Activated naive CD4-positive, alpha-beta T cell treated with anti-CD3 and anti-CD28 coated beads, Interleukin-2, amount 50 U/mL, for 24 hours (primary cell): ENCODE measurements around the gene CD109.
"Not testable (repeated sequence)": the region's sequence is repeated elsewhere in the genome, so short reads cannot be mapped to it uniquely, and the experiment has no call there.

Source experiments
- H3K27ac Mint-ChIP-seq: one replicate; pipeline ENCODE4 v1.8.0; 2021; ENCODE audit warnings: mild to moderate bottlenecking, mixed read lengths
- H3K27me3 Mint-ChIP-seq: one replicate; pipeline ENCODE4 v1.8.0; 2021; ENCODE audit warnings: mixed read lengths
- H3K36me3 Mint-ChIP-seq: one replicate; pipeline ENCODE4 v1.8.0; 2021; ENCODE audit warnings: mixed read lengths
- H3K4me1 Mint-ChIP-seq: one replicate; pipeline ENCODE4 v1.8.0; 2021; ENCODE audit warnings: mixed read lengths
- H3K4me3 Mint-ChIP-seq: one replicate; pipeline ENCODE4 v1.8.0; 2021; ENCODE audit warnings: mild to moderate bottlenecking, mixed read lengths
- H3K9me3 Mint-ChIP-seq: one replicate; pipeline ENCODE4 v1.8.0; 2021; ENCODE audit warnings: mixed read lengths

CD109 gene

GRCh38 chr6:73704798-73705197 is 8.8 kb downstream of the CD109 start:
- H3K27ac Mint-ChIP-seq = no peak overlapping the region
- peaks cover 2% of the 10 kb centered on the region for H3K27me3 Mint-ChIP-seq
- no peaks in the 10 kb centered on the region for H3K4me1 Mint-ChIP-seq
- H3K4me3 Mint-ChIP-seq = no peak overlapping the region
- H3K36me3 Mint-ChIP-seq = peaks cover 2% of the 10 kb centered on the region
- H3K9me3 Mint-ChIP-seq = no peaks in the 10 kb centered on the region

DNA sequence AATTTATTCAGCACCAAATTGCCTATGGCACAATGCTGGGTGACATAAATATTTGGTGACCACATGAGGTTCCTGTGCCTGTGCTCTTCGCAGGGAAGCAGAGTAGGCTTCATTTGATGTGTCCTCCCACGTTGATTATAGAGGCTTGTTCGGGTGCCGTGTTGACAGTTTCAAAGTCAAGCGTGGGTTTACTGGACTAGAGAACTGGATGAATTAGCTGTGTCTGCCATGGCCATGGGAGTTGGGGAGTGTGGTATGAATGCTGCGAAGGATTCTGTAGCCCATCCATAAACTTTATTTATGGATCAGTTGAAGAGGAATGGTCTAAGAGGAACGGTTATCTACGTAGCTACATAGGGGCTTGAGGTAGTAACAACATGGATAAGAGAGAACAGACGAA is 11.0 kb downstream of the CD109 start:
- no peaks in the 10 kb centered on the region for H3K27me3 Mint-ChIP-seq
- no peaks in the 10 kb centered on the region for H3K9me3 Mint-ChIP-seq
- no peaks in the 10 kb centered on the region for H3K4me1 Mint-ChIP-seq
- H3K36me3 Mint-ChIP-seq = no peaks in the 10 kb centered on the region
- no peak overlapping the region for H3K27ac Mint-ChIP-seq
- H3K4me3 Mint-ChIP-seq = no peak overlapping the region

DNA sequence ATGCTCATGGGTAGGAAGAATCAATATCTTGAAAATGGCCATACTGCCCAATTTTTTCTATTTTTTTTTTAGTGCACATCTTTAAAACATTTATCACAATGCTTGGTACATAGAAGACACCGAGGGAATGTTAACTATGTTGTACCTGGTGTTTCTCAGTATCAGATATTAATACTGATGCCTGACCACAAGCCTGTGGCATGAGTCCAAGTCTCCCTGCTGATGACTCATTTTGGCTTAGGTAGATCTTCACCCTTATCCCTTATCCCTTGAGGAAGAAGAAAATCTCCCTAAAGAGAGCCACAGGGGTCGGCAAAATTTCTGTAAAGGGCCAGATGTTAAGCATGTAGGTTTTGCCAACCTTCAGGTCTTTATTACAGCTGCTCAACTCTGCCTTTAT is 14.5 kb downstream of the CD109 start:
- H3K4me1 Mint-ChIP-seq = peaks cover 19% of the 10 kb centered on the region
- H3K27ac Mint-ChIP-seq = no peak overlapping the region
- H3K36me3 Mint-ChIP-seq = no peaks in the 10 kb centered on the region
- no peaks in the 10 kb centered on the region for H3K9me3 Mint-ChIP-seq
- no peaks in the 10 kb centered on the region for H3K27me3 Mint-ChIP-seq
- no peak overlapping the region for H3K4me3 Mint-ChIP-seq

DNA sequence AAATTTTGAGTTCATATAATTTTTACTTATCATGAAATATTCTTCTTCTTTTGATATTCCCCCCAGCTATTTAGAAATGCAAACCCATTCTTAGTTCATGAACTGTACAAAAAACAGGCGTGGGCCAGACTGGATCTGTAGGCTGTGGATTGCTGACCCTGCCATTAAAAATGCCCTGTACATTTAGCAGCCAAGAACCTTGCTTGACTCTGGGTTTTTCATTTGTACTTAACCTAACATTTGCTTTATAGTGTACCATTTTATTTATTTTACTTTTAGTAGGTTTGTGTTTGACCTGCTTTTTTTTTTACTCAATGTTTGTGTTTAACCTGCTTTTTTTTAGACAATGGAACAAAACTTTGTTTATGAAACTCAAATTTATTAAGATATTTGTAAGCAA is 14.9 kb downstream of the CD109 start:
- H3K36me3 Mint-ChIP-seq = no peaks in the 10 kb centered on the region

DNA sequence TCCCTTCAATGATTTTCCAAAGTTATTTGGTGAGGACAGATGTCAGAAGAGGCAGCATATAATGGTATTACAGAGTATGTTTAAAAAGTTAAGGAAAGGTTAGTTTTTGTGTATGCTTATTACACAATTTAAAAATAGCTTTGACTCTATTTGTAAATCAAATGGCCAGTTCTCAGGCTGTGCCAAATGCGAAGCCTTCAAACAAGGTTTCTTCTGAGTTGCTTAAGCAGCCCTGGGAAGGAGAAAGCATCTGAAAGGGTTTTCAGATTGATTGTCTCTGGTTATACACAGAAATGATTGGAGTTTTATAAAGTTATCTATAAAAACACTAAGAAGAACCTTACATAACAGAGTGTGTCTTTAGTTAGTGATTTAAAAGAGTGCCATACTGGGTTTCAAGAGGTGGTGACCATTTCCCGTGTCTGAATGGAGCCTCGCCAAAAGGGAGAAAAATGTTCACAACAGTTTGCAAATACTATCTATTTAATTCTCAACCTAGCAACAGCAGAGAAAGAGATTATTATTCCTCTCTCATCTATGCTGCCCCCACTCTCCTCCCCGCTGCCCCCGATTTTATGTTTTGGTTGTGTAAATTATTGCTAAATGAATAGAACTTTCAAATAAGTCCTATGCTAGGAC is 16.7 kb downstream of the CD109 start:
- no peaks in the 10 kb centered on the region for H3K27me3 Mint-ChIP-seq
- no peaks in the 10 kb centered on the region for H3K9me3 Mint-ChIP-seq
- H3K27ac Mint-ChIP-seq = no peak overlapping the region
- H3K4me3 Mint-ChIP-seq = no peak overlapping the region
- H3K4me1 Mint-ChIP-seq = peaks cover 19% of the 10 kb centered on the region
- no peaks in the 10 kb centered on the region for H3K36me3 Mint-ChIP-seq

More for the DNA sequence above, 14.9 kb downstream of the CD109 start:
- H3K4me1 Mint-ChIP-seq = peaks cover 19% of the 10 kb centered on the region
- H3K27ac Mint-ChIP-seq = no peak overlapping the region
- no peaks in the 10 kb centered on the region for H3K27me3 Mint-ChIP-seq
- H3K9me3 Mint-ChIP-seq = no peaks in the 10 kb centered on the region
- no peak overlapping the region for H3K4me3 Mint-ChIP-seq

- H3K4me1 Mint-ChIP-seq = peaks cover 19% of the 10 kb centered on the region
- H3K9me3 Mint-ChIP-seq = no peaks in the 10 kb centered on the region
- no peak overlapping the region for H3K27ac Mint-ChIP-seq
- peaks cover 2% of the 10 kb centered on the region for H3K36me3 Mint-ChIP-seq
- no peak overlapping the region for H3K4me3 Mint-ChIP-seq
- no peaks in the 10 kb centered on the region for H3K27me3 Mint-ChIP-seq
These were observed 17.6 kb downstream of the CD109 start for GRCh38 chr6:73713426-73714147.

- H3K27me3 Mint-ChIP-seq, H3K4me3 Mint-ChIP-seq, H3K9me3 Mint-ChIP-seq, H3K36me3 Mint-ChIP-seq, H3K27ac Mint-ChIP-seq: not testable (repeated sequence)
- H3K4me1 Mint-ChIP-seq = peaks cover 19% of the 10 kb centered on the region
These were observed 19.1 kb downstream of the CD109 start for GRCh38 chr6:73715111-73715508.

- Mint-ChIP-seq H3K9me3 (no peaks in the 10 kb centered on the region), H3K36me3 (peaks cover 2% of the 10 kb centered on the region), H3K27ac (no peak overlapping the region), H3K27me3 (no peaks in the 10 kb centered on the region), H3K4me3 (no peak overlapping the region), H3K4me1 (peaks cover 20% of the 10 kb centered on the region)
These were observed 23.0 kb downstream of the CD109 start for GRCh38 chr6:73719046-73719445.

- peaks cover 27% of the 10 kb centered on the region for H3K4me1 Mint-ChIP-seq
- no peaks in the 10 kb centered on the region for H3K27me3 Mint-ChIP-seq
- no peaks in the 10 kb centered on the region for H3K9me3 Mint-ChIP-seq
- peaks cover 2% of the 10 kb centered on the region for H3K36me3 Mint-ChIP-seq
- H3K4me3 Mint-ChIP-seq = peak overlapping the region; percentile 1
- H3K27ac Mint-ChIP-seq = peak overlapping the region; percentile 84
These were observed 26.5 kb downstream of the CD109 start for GRCh38 chr6:73722318-73723060.

DNA sequence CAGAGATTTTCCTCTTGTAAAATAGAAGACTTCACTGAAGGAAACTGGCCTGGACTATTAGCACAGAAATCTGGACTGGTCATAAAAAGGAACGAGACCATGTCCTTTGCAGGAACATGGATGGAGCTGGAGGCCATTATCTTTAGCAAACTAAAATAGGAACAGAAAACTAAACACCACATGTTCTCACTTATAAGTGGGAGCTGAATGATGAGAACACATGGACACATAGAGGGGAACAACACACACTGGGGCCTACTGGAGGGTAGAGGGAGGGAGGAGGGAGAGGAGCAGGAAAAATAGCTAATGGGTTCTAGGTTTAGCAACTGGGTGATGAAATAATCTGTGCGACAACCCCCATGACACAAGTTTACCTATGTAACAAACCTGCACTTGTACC is 27.5 kb downstream of the CD109 start:
- peaks cover 30% of the 10 kb centered on the region for H3K4me1 Mint-ChIP-seq
- H3K36me3 Mint-ChIP-seq, H3K9me3 Mint-ChIP-seq, H3K4me3 Mint-ChIP-seq, H3K27ac Mint-ChIP-seq, H3K27me3 Mint-ChIP-seq: not testable (repeated sequence)

DNA sequence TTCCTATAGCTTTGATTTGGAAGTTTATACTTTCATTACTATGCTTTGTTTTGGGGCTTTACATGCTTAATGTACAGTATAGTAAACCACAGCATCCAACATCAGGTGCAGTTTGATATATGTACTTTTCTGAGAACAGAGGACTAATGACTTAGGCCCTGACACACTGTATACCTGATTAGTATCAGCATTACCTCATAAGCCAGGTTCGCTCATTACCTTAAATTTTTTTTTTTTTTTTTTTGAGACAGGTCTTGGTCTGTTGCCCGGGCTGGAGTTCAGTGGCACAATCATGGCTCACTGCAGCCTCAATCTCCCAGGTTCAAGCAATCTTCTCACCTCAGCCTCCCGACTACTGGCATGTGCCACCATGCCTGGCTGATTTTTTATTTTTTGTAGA is 28.4 kb downstream of the CD109 start:
- no peaks in the 10 kb centered on the region for H3K9me3 Mint-ChIP-seq
- no peak overlapping the region for H3K4me3 Mint-ChIP-seq
- H3K27ac Mint-ChIP-seq = peak overlapping the region; percentile 38
- H3K27me3 Mint-ChIP-seq = no peaks in the 10 kb centered on the region
- H3K4me1 Mint-ChIP-seq = peaks cover 37% of the 10 kb centered on the region
- H3K36me3 Mint-ChIP-seq = peaks cover 4% of the 10 kb centered on the region

DNA sequence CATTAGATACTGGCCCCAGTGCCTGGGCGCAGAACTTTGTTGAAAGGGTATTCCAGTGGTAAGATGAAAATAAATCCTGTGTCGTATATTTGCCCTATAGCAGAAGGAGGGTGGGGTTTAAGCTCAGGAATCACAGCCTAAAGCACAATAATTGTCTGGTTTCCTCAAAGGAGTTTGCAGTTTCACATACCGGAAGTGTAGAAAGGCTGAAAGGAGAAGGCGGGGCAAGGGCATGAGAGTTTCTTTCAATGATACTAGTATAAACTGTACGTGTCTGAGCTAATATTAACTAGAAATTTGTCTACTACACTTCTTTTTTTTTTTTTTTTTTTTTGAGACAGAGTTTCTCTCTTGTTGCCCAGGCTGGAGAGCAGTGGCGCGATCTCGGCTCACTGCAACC is 29.2 kb downstream of the CD109 start:
- not testable (repeated sequence) for H3K36me3 Mint-ChIP-seq, H3K9me3 Mint-ChIP-seq, H3K27me3 Mint-ChIP-seq
- peak overlapping the region; percentile 56 for H3K27ac Mint-ChIP-seq
- peak overlapping the region; percentile 61 for H3K4me3 Mint-ChIP-seq
- H3K4me1 Mint-ChIP-seq = peaks cover 37% of the 10 kb centered on the region

- peak overlapping the region; percentile 51 for H3K27ac Mint-ChIP-seq
These were observed 31.1 kb downstream of the CD109 start for GRCh38 chr6:73727114-73727513.

GRCh38 chr6:73728548-73729205 is 32.7 kb downstream of the CD109 start:
- peaks cover 24% of the 10 kb centered on the region for H3K4me1 Mint-ChIP-seq
- peak overlapping the region; percentile 31 for H3K4me3 Mint-ChIP-seq
- peaks cover 4% of the 10 kb centered on the region for H3K36me3 Mint-ChIP-seq
- H3K27me3 Mint-ChIP-seq = no peaks in the 10 kb centered on the region
- no peaks in the 10 kb centered on the region for H3K9me3 Mint-ChIP-seq
- peak overlapping the region; percentile 95 for H3K27ac Mint-ChIP-seq

More at GRCh38 chr6:73727114-73727513, 31.1 kb downstream of the CD109 start:
- H3K4me3 Mint-ChIP-seq = no peak overlapping the region
- no peaks in the 10 kb centered on the region for H3K9me3 Mint-ChIP-seq
- H3K27me3 Mint-ChIP-seq = no peaks in the 10 kb centered on the region
- H3K36me3 Mint-ChIP-seq = peaks cover 4% of the 10 kb centered on the region
- peaks cover 36% of the 10 kb centered on the region for H3K4me1 Mint-ChIP-seq

DNA sequence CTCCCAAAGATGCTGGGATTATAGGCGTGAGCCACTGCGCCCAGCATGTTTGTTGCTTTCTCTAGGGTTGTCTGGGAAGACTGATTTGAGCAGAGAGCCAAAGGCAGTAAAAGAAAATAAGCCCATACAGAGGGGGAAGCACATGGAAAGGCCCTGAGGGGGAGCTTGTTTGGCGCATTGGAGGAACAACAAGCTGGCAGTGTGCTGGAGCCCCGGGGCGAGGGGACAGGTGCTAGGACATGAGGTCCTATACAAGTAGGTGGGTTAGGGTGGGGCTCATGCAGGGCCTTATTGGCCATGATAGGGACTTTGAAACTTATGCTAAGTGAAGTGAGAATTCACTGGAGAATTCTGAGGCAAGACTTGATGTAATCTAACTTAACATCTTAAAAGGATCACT is 35.3 kb downstream of the CD109 start:
- peaks cover 4% of the 10 kb centered on the region for H3K36me3 Mint-ChIP-seq
- no peak overlapping the region for H3K27ac Mint-ChIP-seq
- H3K9me3 Mint-ChIP-seq = no peaks in the 10 kb centered on the region
- no peak overlapping the region for H3K4me3 Mint-ChIP-seq
- no peaks in the 10 kb centered on the region for H3K27me3 Mint-ChIP-seq
- peaks cover 16% of the 10 kb centered on the region for H3K4me1 Mint-ChIP-seq
